Esophagus (tissue), 2 donors: ENCODE measurements around the gene TBCB. TPM values are rescaled to one million over a fixed set of nuclear protein-coding genes. Genes with fewer than 3 reads are reported as not detected.
A peak's percentile ranks its signal among the peaks of the same experiment; 100 is the strongest.

Experiments used
- H3K27ac ChIP-seq, 2 donors: one replicate each; pipeline ENCODE4 v1.5.1; 2013; ENCODE audit warnings: low read depth in 2 of 2, mild to moderate bottlenecking in 2 of 2, inconsistent platforms in 1 of 2, low read length in 1 of 2, moderate library complexity in 1 of 2
- H3K27me3 ChIP-seq, 2 donors: one replicate each; pipeline ENCODE4 v1.6.1; 2013; ENCODE audit warnings: low read length in 2 of 2, control low read depth in 1 of 2, mild to moderate bottlenecking in 1 of 2; ENCODE audit not compliant: insufficient read depth in 2 of 2, control insufficient read depth in 1 of 2
- H3K36me3 ChIP-seq, 2 donors: one replicate each; pipeline ENCODE4 v1.6.1; 2013; ENCODE audit warnings: low read length in 1 of 2; ENCODE audit not compliant: control insufficient read depth in 2 of 2, insufficient read depth in 2 of 2
- H3K4me1 ChIP-seq, 2 donors: one replicate each; pipeline ENCODE4 v1.6.1; 2013; ENCODE audit warnings: low read length in 1 of 2; ENCODE audit not compliant: control insufficient read depth in 2 of 2, insufficient read depth in 2 of 2
- H3K4me3 ChIP-seq, 2 donors: one replicate each; pipeline ENCODE4 v1.5.1; 2013; ENCODE audit warnings: low read length in 2 of 2, mild to moderate bottlenecking in 2 of 2, low read depth in 1 of 2, moderate library complexity in 1 of 2
- H3K9me3 ChIP-seq, 2 donors: one replicate each; pipeline ENCODE4 v1.6.1; 2013; ENCODE audit warnings: mild to moderate bottlenecking in 2 of 2, low read depth in 1 of 2, low read length in 1 of 2, moderate library complexity in 1 of 2; ENCODE audit not compliant: control insufficient read depth in 2 of 2, insufficient read depth in 1 of 2
- WGBS, 2 donors: extraction: QIAGEN DNeasy Blood & Tissue Kit; methylation state at CpG; one replicate each; pipeline ENCODE4 v1.1.7; 2013; 5-methylcytosine and 5-hydroxymethylcytosine counted together
- polyA plus RNA-seq, 2 donors: library from polyadenylated mRNA; stranded (reverse); fragments of 200-250 nt; gene quantifications; one replicate each; pipeline ENCODE4 v1.2.3, GENCODE V29; 2013
- donor health status: healthy with polysubstance abuse.
- donor health status: Bipolar disorder and iron deficiency.

TBCB gene
- polyA plus RNA-seq, 2 donors = 100 to 149 TPM

- peak overlapping the region in 1 of 2 donors; percentile 50 for H3K27ac ChIP-seq
- peaks cover 7 to 22% of the 10 kb centered on the region in 2 donors for H3K4me1 ChIP-seq
- 66 to 78% methylated on average over 5 of the region's 5 CpGs for WGBS, 2 donors
- no peaks in the 10 kb centered on the region for H3K27me3 ChIP-seq
- peaks cover 0 to 4% of the 10 kb centered on the region in 2 donors for H3K36me3 ChIP-seq
- peaks cover 0 to 2% of the 10 kb centered on the region in 2 donors for H3K9me3 ChIP-seq
- H3K4me3 ChIP-seq = no peak overlapping the region
Measured at GRCh38 chr19:36100476-36100875, 14.8 kb upstream of the TBCB start.

GRCh38 chr19:36101550-36102327 lies 13.5 kb upstream of the TBCB start:
- Histone ChIP-seq H3K4me1 (peaks cover 7 to 22% of the 10 kb centered on the region in 2 donors), H3K9me3 (peaks cover 0 to 2% of the 10 kb centered on the region in 2 donors), H3K36me3 (peaks cover 0 to 4% of the 10 kb centered on the region in 2 donors), H3K27ac (peak overlapping the region in 1 of 2 donors; percentile 51), H3K4me3 (no peak overlapping the region), H3K27me3 (no peaks in the 10 kb centered on the region)
- 60 to 76% methylated on average over 26 to 27 of the region's 27 CpGs for WGBS, 2 donors

- Histone ChIP-seq H3K4me1 (peaks cover 7 to 22% of the 10 kb centered on the region in 2 donors), H3K27me3 (no peaks in the 10 kb centered on the region), H3K27ac (no peak overlapping the region), H3K36me3 (peaks cover 0 to 4% of the 10 kb centered on the region in 2 donors), H3K4me3 (no peak overlapping the region), H3K9me3 (peaks cover 0 to 2% of the 10 kb centered on the region in 2 donors)
- WGBS, 2 donors = 94 to 95% methylated on average over 23 to 24 of the region's 24 CpGs
Measured at GRCh38 chr19:36103040-36103626, 12.1 kb upstream of the TBCB start.

- H3K9me3 ChIP-seq = peaks cover 0 to 2% of the 10 kb centered on the region in 2 donors
- WGBS, 2 donors = 85 to 88% methylated on average over 12 of the region's 12 CpGs
- no peaks in the 10 kb centered on the region for H3K27me3 ChIP-seq
- H3K4me1 ChIP-seq = peaks cover 7 to 22% of the 10 kb centered on the region in 2 donors
- H3K27ac ChIP-seq = peak overlapping the region in 1 of 2 donors; percentile 5
- no peak overlapping the region for H3K4me3 ChIP-seq
- peaks cover 0 to 4% of the 10 kb centered on the region in 2 donors for H3K36me3 ChIP-seq
Measured at GRCh38 chr19:36103842-36104552, 11.3 kb upstream of the TBCB start.

- Histone ChIP-seq H3K27ac (no peak overlapping the region), H3K36me3 (peaks cover 0 to 11% of the 10 kb centered on the region in 2 donors), H3K9me3 (peaks cover 0 to 2% of the 10 kb centered on the region in 2 donors), H3K4me3 (no peak overlapping the region), H3K4me1 (peaks cover 3 to 12% of the 10 kb centered on the region in 2 donors), H3K27me3 (no peaks in the 10 kb centered on the region)
- WGBS, 2 donors = 92 to 93% methylated on average over 6 of the region's 6 CpGs
Measured at GRCh38 chr19:36106441-36106840, 8.8 kb upstream of the TBCB start.

- H3K4me1 ChIP-seq = peaks cover 3 to 8% of the 10 kb centered on the region in 2 donors
- H3K27ac ChIP-seq = no peak overlapping the region
- peaks cover 0 to 2% of the 10 kb centered on the region in 2 donors for H3K9me3 ChIP-seq
- H3K36me3 ChIP-seq = peaks cover 0 to 12% of the 10 kb centered on the region in 2 donors
- no peak overlapping the region for H3K4me3 ChIP-seq
- WGBS, 2 donors = 93% methylated on average over 5 of the region's 5 CpGs
- H3K27me3 ChIP-seq = no peaks in the 10 kb centered on the region
Measured at GRCh38 chr19:36106991-36107390, 8.3 kb upstream of the TBCB start.

GRCh38 chr19:36108684-36109083 lies 6.6 kb upstream of the TBCB start:
- Histone ChIP-seq H3K9me3 (peaks cover 0 to 2% of the 10 kb centered on the region in 2 donors), H3K4me1 (peaks cover 3 to 13% of the 10 kb centered on the region in 2 donors), H3K4me3 (no peak overlapping the region), H3K27me3 (no peaks in the 10 kb centered on the region), H3K27ac (no peak overlapping the region), H3K36me3 (peaks cover 0 to 18% of the 10 kb centered on the region in 2 donors)
- 95 to 96% methylated on average over 3 of the region's 3 CpGs for WGBS, 2 donors

- Histone ChIP-seq H3K27me3 (no peaks in the 10 kb centered on the region), H3K27ac (no peak within 1 kb of the TSS), H3K4me1 (peaks cover 0 to 11% of the 10 kb centered on the region in 2 donors), H3K9me3 (no peaks in the 10 kb centered on the region), H3K36me3 (peaks cover 0 to 14% of the 10 kb centered on the region in 2 donors), H3K4me3 (no peak within 1 kb of the TSS)
- 56 to 92% methylated on average over 1 of the region's 1 CpG for WGBS, 2 donors
Measured at GRCh38 chr19:36110487-36111199, 4.6 kb upstream of the TBCB start, which contains the start of gene OVOL3. Gene OVOL3, plus strand, starts transcription at chr19:36111143. Its CDS starts 60 bp downstream, at chr19:36111203.

- 81 to 83% methylated on average over 13 of the region's 13 CpGs for WGBS, 2 donors
- Histone ChIP-seq H3K27me3 (no peaks in the 10 kb centered on the region), H3K36me3 (peaks cover 0 to 14% of the 10 kb centered on the region in 2 donors)
Measured at GRCh38 chr19:36111200-36111539, 4.1 kb upstream of the TBCB start.

More at GRCh38 chr19:36111200-36111539, 4.1 kb upstream of the TBCB start:
- H3K4me3 ChIP-seq = no peak overlapping the region
- peaks cover 0 to 15% of the 10 kb centered on the region in 2 donors for H3K4me1 ChIP-seq
- H3K27ac ChIP-seq = no peak overlapping the region
- H3K9me3 ChIP-seq = no peaks in the 10 kb centered on the region
